CD14-positive monocyte (primary cell): ENCODE results near the gene EEIG2. TPM values are rescaled to one million over a fixed set of nuclear protein-coding genes. Genes with fewer than 3 reads are reported as not detected.
A peak's percentile ranks its signal among the peaks of the same experiment; 100 is the strongest.

ENCODE experiments used
- DNase-seq, 3 donors: peaks; one replicate each; pipeline ENCODE4 v3.0.0-alpha.2; 2011 to 2022
- H2AFZ ChIP-seq: 2 replicates; pipeline ENCODE4 v1.6.0; 2012; ENCODE audit warnings: mild to moderate bottlenecking, low read depth, low read length, inconsistent platforms; ENCODE audit not compliant: insufficient read depth, poor library complexity, severe bottlenecking
- H3K27ac ChIP-seq, 2 donors: 1 replicate in 1 of 2; 2 replicates in 1 of 2; pipeline ENCODE4 v1.5.1; 2012 to 2013; ENCODE audit warnings: low read length in 2 of 2, control low read depth in 1 of 2, inconsistent platforms in 1 of 2, low read depth in 1 of 2, mild to moderate bottlenecking in 1 of 2
- H3K27me3 ChIP-seq, 2 donors: one replicate each; pipeline versions ENCODE4 v1.6.0 to v1.6.1; 2011 to 2013; ENCODE audit warnings: low read length in 2 of 2; ENCODE audit not compliant: control insufficient read depth in 2 of 2, insufficient read depth in 2 of 2
- H3K36me3 ChIP-seq, 2 donors: replicated peaks in 1 of 2; 1 replicate in 1 of 2; 2 replicates in 1 of 2; pipeline versions ENCODE4 v1.5.1 to v1.6.1; 2012 to 2013; ENCODE audit warnings: low read length in 2 of 2, control low read depth in 1 of 2, inconsistent platforms in 1 of 2, mild to moderate bottlenecking in 1 of 2; ENCODE audit not compliant: insufficient read depth in 2 of 2, control insufficient read depth in 1 of 2
- H3K4me1 ChIP-seq, 2 donors: 1 replicate in 1 of 2; 2 replicates in 1 of 2; pipeline versions ENCODE4 v1.5.1 to v1.6.1; 2012 to 2013; ENCODE audit warnings: low read length in 2 of 2, control low read depth in 1 of 2, inconsistent platforms in 1 of 2, mild to moderate bottlenecking in 1 of 2, moderate library complexity in 1 of 2; ENCODE audit not compliant: insufficient read depth in 2 of 2, control insufficient read depth in 1 of 2
- H3K4me2 ChIP-seq: replicated peaks from 2 replicates; pipeline ENCODE3; 2012; ENCODE audit warnings: low read length, moderate library complexity, mild to moderate bottlenecking; ENCODE audit not compliant: poor library complexity, severe bottlenecking; ENCODE audit errors: extremely low read depth
- H3K4me3 ChIP-seq, 3 experiments: fragments of 200-600 bp in 1 of 3; sonication (generic) in 1 of 3; replicated peaks in 1 of 3; 1 replicate in 2 of 3; 2 replicates in 1 of 3; pipeline ENCODE4 v1.5.1; 2011 to 2013; ENCODE audit warnings: low read length in 3 of 3, mild to moderate bottlenecking in 3 of 3, control low read depth in 2 of 3, low read depth in 2 of 3, inconsistent platforms in 1 of 3, moderate library complexity in 1 of 3
- H3K79me2 ChIP-seq: 2 replicates; pipeline ENCODE4 v1.6.0; 2012; ENCODE audit warnings: mild to moderate bottlenecking, control low read depth, inconsistent platforms, low read length, moderate library complexity; ENCODE audit not compliant: insufficient read depth
- H3K9ac ChIP-seq: 2 replicates; pipeline ENCODE4 v1.6.0; 2017; ENCODE audit warnings: low read length, mild to moderate bottlenecking; ENCODE audit not compliant: insufficient read depth, poor library complexity, severe bottlenecking
- H3K9me3 ChIP-seq, 2 donors: replicated peaks in 1 of 2; 1 replicate in 1 of 2; 2 replicates in 1 of 2; pipeline versions ENCODE4 v1.5.1 to v1.6.1; 2012 to 2013; ENCODE audit warnings: low read length in 2 of 2, control low read depth in 1 of 2; ENCODE audit not compliant: control insufficient read depth in 1 of 2, insufficient read depth in 1 of 2
- H4K20me1 ChIP-seq: 2 replicates; pipeline ENCODE4 v1.6.0; 2012; ENCODE audit warnings: mild to moderate bottlenecking, low read length, control low read depth, moderate library complexity; ENCODE audit not compliant: insufficient read depth
- H3K27ac Mint-ChIP-seq, 7 donors: one replicate each; pipeline ENCODE4 v1.8.0; 2020; ENCODE audit warnings: mild to moderate bottlenecking in 7 of 7, mixed read lengths in 7 of 7, moderate library complexity in 6 of 7, inconsistent platforms in 2 of 7
- H3K27me3 Mint-ChIP-seq, 3 donors: one replicate each; pipeline ENCODE4 v1.8.0; 2021 to 2022; ENCODE audit warnings: low read depth in 3 of 3, mild to moderate bottlenecking in 3 of 3, mixed read lengths in 3 of 3, moderate library complexity in 3 of 3, inconsistent platforms in 1 of 3
- H3K36me3 Mint-ChIP-seq, 2 donors: one replicate each; pipeline ENCODE4 v1.8.0; 2020; ENCODE audit warnings: mixed read lengths in 2 of 2, inconsistent platforms in 1 of 2, mild to moderate bottlenecking in 1 of 2
- H3K4me1 Mint-ChIP-seq: one replicate; pipeline ENCODE4 v1.8.0; 2020; ENCODE audit warnings: mild to moderate bottlenecking, mixed read lengths
- H3K4me3 Mint-ChIP-seq, 2 donors: one replicate each; pipeline ENCODE4 v1.8.0; 2020; ENCODE audit warnings: mild to moderate bottlenecking in 2 of 2, mixed read lengths in 2 of 2, moderate library complexity in 1 of 2
- H3K9me3 Mint-ChIP-seq, 7 donors: one replicate each; pipeline ENCODE4 v1.8.0; 2020 to 2022; ENCODE audit warnings: mixed read lengths in 7 of 7, mild to moderate bottlenecking in 6 of 7, moderate library complexity in 6 of 7, inconsistent platforms in 2 of 7
- CTCF ChIP-seq: fragments of 200-600 bp; IDR thresholded peaks from one replicate; pipeline ENCODE4 v1.8.0; 2022; ENCODE audit warnings: antibody characterized with exemption, mild to moderate bottlenecking
- WGBS: methylation state at CpG from one replicate; pipeline ENCODE4 v1.1.5; 2013; ENCODE audit warnings: missing lambda C conversion rate; ENCODE audit not compliant: insufficient coverage; 5-methylcytosine and 5-hydroxymethylcytosine counted together
- intact Hi-C, 2 donors: fragments of 100-400 bp; cut with micrococcal nuclease; formaldehyde crosslinking; loops; one replicate each; pipeline versions ENCODE4 v1.15.0 to v1.15.1; 2023
- polyA plus RNA-seq, 3 donors: library from polyadenylated mRNA; depleted of rRNA in 1 of 3; unstranded in 2 of 3; stranded (reverse) in 1 of 3; fragments of 300-500 nt in 2 of 3; fragments of >200 nt in 1 of 3; fragmentation: Illumina TruSeq in 2 of 3; gene quantifications; 1 replicate in 2 of 3; 2 replicates in 1 of 3; pipeline ENCODE4 v1.2.3, GENCODE V29; 2012 to 2021

EEIG2 gene
- polyA plus RNA-seq, 3 donors, result 1.4 to 8.4 (median 4.3) TPM

GRCh38 chr1:108592030-108592759 is 32.3 kb downstream of the EEIG2 start:
- peak overlapping the region; percentile 29 for H3K9ac ChIP-seq
- no peak for TF ChIP-seq CTCF
- peaks cover 80% of the 10 kb centered on the region for H3K79me2 ChIP-seq
- peaks cover 0 to 2% (median 0%) of the 10 kb centered on the region in 7 donors for H3K9me3 Mint-ChIP-seq
- peak overlapping the region in 1 of 3 experiments; percentile 16 for H3K4me3 ChIP-seq
- H3K36me3 ChIP-seq, result no peaks in the 10 kb centered on the region
- DNase-seq, result peak; percentile 65 to 87 (median 67)
- peaks cover 0 to 6% (median 2%) of the 10 kb centered on the region in 3 donors for H3K27me3 Mint-ChIP-seq
- intact Hi-C loops, result loop anchor here in 1 of 2 donors (5.0 kb wide), 2 partner anchors 35 to 100 kb away; partner anchors contain the start of gene PRPF38B
- H4K20me1 ChIP-seq, result peaks cover 31% of the 10 kb centered on the region
- peak overlapping the region in 1 of 2 donors; percentile 88 for H3K27ac ChIP-seq
- H3K4me1 Mint-ChIP-seq, result peaks cover 41% of the 10 kb centered on the region
- peak overlapping the region; percentile 91 to 98 (median 96) for H3K27ac Mint-ChIP-seq
- H3K4me1 ChIP-seq, result peaks cover 33 to 36% of the 10 kb centered on the region in 2 donors
- peaks cover 20 to 33% of the 10 kb centered on the region in 2 donors for H3K36me3 Mint-ChIP-seq
- no peaks in the 10 kb centered on the region for H3K27me3 ChIP-seq
- 80% methylated on average over 3 of the region's 5 CpGs for WGBS
- H2AFZ ChIP-seq, result no peak overlapping the region
- peak overlapping the region in 1 of 2 donors; percentile 55 for H3K4me3 Mint-ChIP-seq
- H3K9me3 ChIP-seq, result no peaks in the 10 kb centered on the region
- H3K4me2 ChIP-seq, result no peak overlapping the region

- Histone ChIP-seq H3K4me2 (no peak overlapping the region), H3K27me3 (no peaks in the 10 kb centered on the region), H3K36me3 (no peaks in the 10 kb centered on the region), H3K4me1 (peaks cover 33 to 34% of the 10 kb centered on the region in 2 donors), H3K9me3 (no peaks in the 10 kb centered on the region), H2AFZ (no peak overlapping the region), H3K4me3 (no peak overlapping the region), H3K79me2 (peaks cover 79% of the 10 kb centered on the region), H4K20me1 (peaks cover 42% of the 10 kb centered on the region), H3K9ac (no peak overlapping the region), H3K27ac (no peak overlapping the region)
- Mint-ChIP-seq H3K9me3 (peaks cover 0 to 2% (median 0%) of the 10 kb centered on the region in 7 donors), H3K4me3 (no peak overlapping the region), H3K4me1 (peaks cover 39% of the 10 kb centered on the region), H3K36me3 (peaks cover 18 to 33% of the 10 kb centered on the region in 2 donors), H3K27ac (no peak overlapping the region), H3K27me3 (peaks cover 2 to 6% (median 2%) of the 10 kb centered on the region in 3 donors)
- no peak for DNase-seq
- no peak for TF ChIP-seq CTCF
- WGBS, result 100% methylated on average over 1 of the region's 2 CpGs
- intact Hi-C loops, result loop anchor here in 1 of 2 donors (5.0 kb wide), 2 partner anchors 36 to 99 kb away; partner anchors contain the start of gene PRPF38B
Measured at GRCh38 chr1:108593448-108593847, 33.5 kb downstream of the EEIG2 start.
